Measurements from ENCODE around the gene FAIM2. TPM values are rescaled to one million over a fixed set of nuclear protein-coding genes. Genes with fewer than 3 reads are reported as not detected.

Gene FAIM2
- total and polyA plus RNA-seq, 2 experiments from 2014 or later = 0.61 to 2.0 TPM

- Histone ChIP-seq H3F3A (replicated peaks; ENCODE audit: low read depth) (peaks cover 34% of the 10 kb centered on the region), H3K36me3 (ENCODE audit: insufficient read depth) (no peaks in the 10 kb centered on the region), H3K4me1 (ENCODE audit: insufficient read depth) (no peaks in the 10 kb centered on the region), H3K79me2 (replicated peaks; ENCODE audit: insufficient read depth) (no peaks in the 10 kb centered on the region), H3K4me2 (no peak overlapping the region), H3K9me2 (ENCODE audit: insufficient read depth) (no peaks in the 10 kb centered on the region), H3K27me3 (ENCODE audit: insufficient read depth) (no peaks in the 10 kb centered on the region), H3K27ac (ENCODE audit: low read depth) (no peak overlapping the region), H2AFZ (no peak overlapping the region), H4K20me1 (replicated peaks; ENCODE audit: insufficient read depth) (no peaks in the 10 kb centered on the region), H3K4me3 (no peak overlapping the region)
- DNase-seq (ENCODE audit: low spot score) (no peak), ATAC-seq (peak; percentile 39)
- peaks cover 11% of the 10 kb centered on the region; the same call in 1 of the 3 replicates for H3K36me3 Mint-ChIP-seq (ENCODE audit: low read depth)
- 0 out of 3 replicates have a peak, but pooled peaks cover under 1% of the 10 kb centered on the region for H3K4me1 Mint-ChIP-seq
- TF ChIP-seq POLR2AphosphoS5 (IDR thresholded peaks at IDR 0.05; ENCODE audit: low read depth) = no peak
- TF ChIP-seq STAT1 (IDR thresholded peaks at IDR 0.05; ENCODE audit: unreplicated experiment) = no peak
- TF ChIP-seq ZNF462 (CRISPR knock-in tag; IDR thresholded peaks at IDR 0.05) = no peak
- TF ChIP-seq CTCF (conservative IDR thresholded peaks at IDR 0.05; ENCODE audit: low read depth in 2 of 2) = no peak
- H3K9me3 Mint-ChIP-seq = peaks cover 32% of the 10 kb centered on the region
- peaks cover 20% of the 10 kb centered on the region for H3K27me3 Mint-ChIP-seq (ENCODE audit: insufficient read depth, low read depth, poor library complexity)
- no peak overlapping the region for H3K4me3 Mint-ChIP-seq
- no peak overlapping the region for H3K27ac Mint-ChIP-seq
Observed at GRCh38 chr12:49877066-49877465, 26.6 kb downstream of the FAIM2 start.

GRCh38 chr12:49876070-49876469 is 27.6 kb downstream of the FAIM2 start:
- Histone ChIP-seq H3K27me3 (ENCODE audit: insufficient read depth) (no peaks in the 10 kb centered on the region), H4K20me1 (replicated peaks; ENCODE audit: insufficient read depth) (no peaks in the 10 kb centered on the region), H3K79me2 (replicated peaks; ENCODE audit: insufficient read depth) (no peaks in the 10 kb centered on the region), H2AFZ (no peak overlapping the region), H3K9me2 (ENCODE audit: insufficient read depth) (no peaks in the 10 kb centered on the region), H3K4me2 (no peak overlapping the region), H3K36me3 (ENCODE audit: insufficient read depth) (no peaks in the 10 kb centered on the region), H3F3A (replicated peaks; ENCODE audit: low read depth) (peaks cover 34% of the 10 kb centered on the region), H3K4me3 (no peak overlapping the region), H3K4me1 (ENCODE audit: insufficient read depth) (no peaks in the 10 kb centered on the region), H3K27ac (ENCODE audit: low read depth) (no peak overlapping the region)
- no peak for ATAC-seq
- peaks cover 32% of the 10 kb centered on the region for H3K9me3 Mint-ChIP-seq
- no peak overlapping the region for H3K27ac Mint-ChIP-seq
- peaks cover 11% of the 10 kb centered on the region; the same call in 1 of the 3 replicates for H3K36me3 Mint-ChIP-seq (ENCODE audit: low read depth)
- H3K4me1 Mint-ChIP-seq = no peaks in the 10 kb centered on the region
- H3K4me3 Mint-ChIP-seq = no peak overlapping the region
- peaks cover 20% of the 10 kb centered on the region for H3K27me3 Mint-ChIP-seq (ENCODE audit: insufficient read depth, low read depth, poor library complexity)
- no peak for DNase-seq (ENCODE audit: low spot score)
- no peak for TF ChIP-seq ETS1 (IDR thresholded peaks at IDR 0.05)
- no peak for TF ChIP-seq ZNF331 (CRISPR knock-in tag; IDR thresholded peaks at IDR 0.05; ENCODE audit: low read depth)
- TF ChIP-seq ZNF114 (CRISPR knock-in tag; IDR thresholded peaks at IDR 0.05) = no peak
- TF ChIP-seq REST (IDR thresholded peaks at IDR 0.05; ENCODE audit: unreplicated experiment) = no peak
- TF ChIP-seq EZH2phosphoT487 (IDR thresholded peaks at IDR 0.05; ENCODE audit: unreplicated experiment) = no peak
- no peak for TF ChIP-seq POLR2AphosphoS5 (IDR thresholded peaks at IDR 0.05; ENCODE audit: low read depth)

Measured in GM23338 (cell line).